BJ (cell line): ENCODE measurements around the gene SV2C. TPM values are rescaled to one million over a fixed set of nuclear protein-coding genes. Genes with fewer than 3 reads are reported as not detected.

ENCODE experiments used
- CTCF ChIA-PET: fragments of 350-600 bp; formaldehyde crosslinking; extraction: SDS; loops from one replicate; lab custom pipeline; 2021; ENCODE audit warnings: antibody characterized with exemption, inconsistent platforms; lab: Yijun Ruan, JAX
- POLR2A ChIA-PET: fragments of 300-600 bp; sonication (Branson Sonifier 250); formaldehyde crosslinking; extraction: SDS; loops from one replicate; lab custom pipeline; 2021; ENCODE audit warnings: antibody characterized with exemption; lab: Charles Lee
- DNase-seq: peaks from one replicate; pipeline ENCODE4 v3.0.0-alpha.2; 2011; ENCODE audit warnings: low read depth
- H3K27me3 ChIP-seq: 2 replicates; pipeline ENCODE4 v1.6.0; 2011; ENCODE audit warnings: low read length; ENCODE audit not compliant: control insufficient read depth, insufficient read depth
- H3K36me3 ChIP-seq: 2 replicates; pipeline ENCODE4 v1.5.1; 2011; ENCODE audit warnings: low read length; ENCODE audit not compliant: control insufficient read depth, insufficient read depth
- H3K4me3 ChIP-seq: 2 replicates; pipeline ENCODE4 v1.5.1; 2011; ENCODE audit warnings: low read depth, mild to moderate bottlenecking, control low read depth, low read length
- CTCF ChIP-seq: IDR thresholded peaks from 2 replicates; pipeline ENCODE4 v1.5.1; 2011; ENCODE audit warnings: low read depth, mild to moderate bottlenecking, control low read depth, inconsistent platforms, low read length, moderate library complexity; ENCODE audit not compliant: insufficient read depth
- polyA plus RNA-seq: library from polyadenylated mRNA; depleted of rRNA; stranded (reverse); fragments of >200 nt; gene quantifications from 2 replicates; pipeline ENCODE4 v1.2.3, GENCODE V29; 2011

SV2C gene
- polyA plus RNA-seq, 1 experiment = not detected

GRCh38 chr5:76393035-76393680 lies 310.0 kb downstream of the SV2C start:
- POLR2A ChIA-PET = interaction anchor here (0.6 kb wide), 1 partner anchor 33 kb away, joined by 3 read pairs; no protein-coding TSS in a partner anchor
- no peak for DNase-seq
- no peaks in the 10 kb centered on the region for H3K36me3 ChIP-seq
- CTCF ChIA-PET = no interaction called here
- no peaks in the 10 kb centered on the region for H3K27me3 ChIP-seq
- no peak overlapping the region for H3K4me3 ChIP-seq
- no peak for TF ChIP-seq CTCF

- ChIA-PET POLR2A (no interaction called here), CTCF (no interaction called here)
- no peak for TF ChIP-seq CTCF
- Histone ChIP-seq H3K36me3 (no peaks in the 10 kb centered on the region), H3K4me3 (no peak overlapping the region), H3K27me3 (peaks cover 6% of the 10 kb centered on the region)
- no peak for DNase-seq
These were observed 314.0 kb downstream of the SV2C start for GRCh38 chr5:76397200-76397599.

GRCh38 chr5:76399268-76399667 lies 316.1 kb downstream of the SV2C start:
- DNase-seq = no peak
- peaks cover 14% of the 10 kb centered on the region for H3K27me3 ChIP-seq
- H3K4me3 ChIP-seq = no peak overlapping the region
- TF ChIP-seq CTCF = no peak
- CTCF ChIA-PET = no interaction called here
- H3K36me3 ChIP-seq = no peaks in the 10 kb centered on the region
- POLR2A ChIA-PET = no interaction called here

- H3K27me3 ChIP-seq = peaks cover 19% of the 10 kb centered on the region
- POLR2A ChIA-PET = no interaction called here
These were observed 317.3 kb downstream of the SV2C start for GRCh38 chr5:76400466-76400865.

GRCh38 chr5:76401801-76402250 lies 318.6 kb downstream of the SV2C start:
- Histone ChIP-seq H3K27me3 (peaks cover 21% of the 10 kb centered on the region), H3K4me3 (no peak overlapping the region), H3K36me3 (no peaks in the 10 kb centered on the region)
- no peak for TF ChIP-seq CTCF
- POLR2A ChIA-PET = no interaction called here
- DNase-seq = no peak
- CTCF ChIA-PET = interaction anchor here (1.7 kb wide), 1 partner anchor 49 kb away, joined by 5 read pairs; no protein-coding TSS in a partner anchor

More at GRCh38 chr5:76400466-76400865, 317.3 kb downstream of the SV2C start:
- CTCF ChIA-PET = no interaction called here
- DNase-seq = no peak
- TF ChIP-seq CTCF = no peak
- Histone ChIP-seq H3K4me3 (no peak overlapping the region), H3K36me3 (no peaks in the 10 kb centered on the region)
